K562 (cell line): Measurements from ENCODE around the gene HSBP1L1. TPM values are rescaled to one million over a fixed set of nuclear protein-coding genes. Genes with fewer than 3 reads are reported as not detected.

Experiments
- ATAC-seq: fragments of 200-7000 bp; cut with Tn5 transposase; 3 replicates; pipeline ENCODE4 v1.9.1; 2020; ENCODE audit warnings: moderate library complexity
- BruUV-seq: library from RNA; stranded (reverse); fragments of 400-500 nt; replicated peaks from 2 replicates; lab custom pipeline; 2021; lab: Mats Ljungman, UMichigan
- CTCF ChIA-PET: fragments of 300-600 bp; formaldehyde crosslinking; extraction: SDS; loops from one replicate; lab custom pipeline; 2021; ENCODE audit warnings: low intra/inter-chr PET ratio; lab: Yijun Ruan, JAX
- POLR2A ChIA-PET: fragments of 300-600, 350-650 bp; sonication (Branson Sonifier 250); formaldehyde crosslinking; extraction: SDS; loops from one replicate; lab custom pipeline; 2021; ENCODE audit warnings: antibody characterized with exemption, inconsistent platforms; lab: Yijun Ruan, JAX
- DNase-seq, 4 experiments: peaks; one replicate each; pipeline versions ENCODE4 v3.0.0 to v3.0.0-alpha.2; 2011 to 2018; ENCODE audit warnings: low spot score in 3 of 4, mixed read lengths in 3 of 4; ENCODE audit errors: extremely low read depth in 1 of 4
- FAIRE-seq: peaks from 2 replicates; lab custom pipeline; 2011; peaks lifted over from hg19 to GRCh38; lab: Jason Lieb, UNC
- H2AFZ ChIP-seq: 2 replicates; pipeline ENCODE4 v1.6.0; 2011; ENCODE audit warnings: low read depth, low read length, control low read depth, inconsistent platforms
- H3K27ac ChIP-seq: fragments of 200-600 bp; 3 replicates; pipeline ENCODE4 v1.8.0; 2011; ENCODE audit warnings: low read depth, mild to moderate bottlenecking, control low read depth, inconsistent platforms, low read length, moderate library complexity, mixed read lengths; ENCODE audit errors: extremely low read depth
- H3K27me3 ChIP-seq, 2 experiments: fragments of 300-600 bp in 1 of 2; 2 replicates in 1 of 2; 3 replicates in 1 of 2; pipeline versions ENCODE4 v1.6.0 to v1.8.0; 2011; ENCODE audit warnings: inconsistent platforms in 2 of 2, low read length in 2 of 2, mild to moderate bottlenecking in 1 of 2, mixed read lengths in 1 of 2, moderate library complexity in 1 of 2; ENCODE audit not compliant: control insufficient read depth in 2 of 2, insufficient read depth in 2 of 2
- H3K36me3 ChIP-seq: fragments of 300-600 bp; 3 replicates; pipeline ENCODE4 v1.8.0; 2011; ENCODE audit warnings: mild to moderate bottlenecking, low read length, inconsistent platforms; ENCODE audit not compliant: control insufficient read depth, insufficient read depth
- H3K4me1 ChIP-seq, 2 experiments: fragments of 200-600 bp in 1 of 2; replicated peaks in 1 of 2; 2 replicates in 1 of 2; 3 replicates in 1 of 2; pipeline versions ENCODE4 v1.5.1 to v1.8.0; 2011; ENCODE audit warnings: inconsistent platforms in 2 of 2, low read length in 2 of 2, mild to moderate bottlenecking in 1 of 2, mixed read lengths in 1 of 2, moderate library complexity in 1 of 2; ENCODE audit not compliant: control insufficient read depth in 2 of 2, insufficient read depth in 2 of 2
- H3K4me2 ChIP-seq: 2 replicates; pipeline ENCODE4 v1.6.1; 2011; ENCODE audit warnings: low read length, control low read depth, inconsistent platforms, mixed read lengths; ENCODE audit not compliant: insufficient read depth
- H3K4me3 ChIP-seq: fragments of 200-600 bp; sonication (generic), shearing (Covaris generic); 2 replicates; pipeline ENCODE4 v1.5.1; 2016; ENCODE audit warnings: control low read depth, inconsistent platforms
- H3K79me2 ChIP-seq: fragments of 200-600 bp; 3 replicates; pipeline ENCODE4 v1.8.0; 2011; ENCODE audit warnings: low read length, inconsistent platforms; ENCODE audit not compliant: control insufficient read depth, insufficient read depth
- H3K9ac ChIP-seq, 2 experiments: 2 replicates each; pipeline versions ENCODE4 v1.6.0 to v1.6.1; 2011; ENCODE audit warnings: low read depth in 2 of 2, low read length in 2 of 2, control low read depth in 1 of 2, inconsistent platforms in 1 of 2, mild to moderate bottlenecking in 1 of 2, mixed read lengths in 1 of 2; ENCODE audit not compliant: insufficient read depth in 1 of 2
- H3K9me1 ChIP-seq: one replicate; pipeline ENCODE4 v1.6.0; 2011; ENCODE audit warnings: inconsistent platforms, mild to moderate bottlenecking, low read length, moderate library complexity; ENCODE audit not compliant: control insufficient read depth, insufficient read depth
- H3K9me3 ChIP-seq: replicated peaks from 2 replicates; pipeline ENCODE4 v1.5.1; 2011; ENCODE audit warnings: low read depth, low read length, inconsistent platforms; ENCODE audit not compliant: control insufficient read depth, insufficient read depth
- H4K20me1 ChIP-seq: replicated peaks from 2 replicates; pipeline ENCODE4 v1.6.1; 2011; ENCODE audit warnings: low read length, inconsistent platforms, mixed read lengths; ENCODE audit not compliant: control insufficient read depth, insufficient read depth
- MYBL2 ChIP-seq, 2 experiments: fragments of 450-650 bp in 1 of 2; sonication (generic) in 1 of 2; formaldehyde crosslinking in 1 of 2; IDR thresholded peaks; 2 replicates each; pipeline versions ENCODE4 v1.6.1 to v1.8.1; 2017 to 2022; ENCODE audit warnings: borderline replicate concordance in 1 of 2, inconsistent platforms in 1 of 2, low read depth in 1 of 2, mild to moderate bottlenecking in 1 of 2, missing genetic modification reagents in 1 of 2, moderate library complexity in 1 of 2
- ZNF41 ChIP-seq: fragments of 250-450 bp; sonication (Bioruptor Pico); conservative IDR thresholded peaks from 2 replicates; pipeline ENCODE4 v1.4.0; 2020; ENCODE audit warnings: mild to moderate bottlenecking
- WGBS: fragments of 100-300 bp; shearing (Covaris generic); methylation state at CpG from one replicate; pipeline ENCODE4 v1.1.6; 2016; ENCODE audit warnings: low coverage, mixed read lengths; ENCODE audit not compliant: insufficient coverage; ENCODE audit errors: missing lambda C conversion rate; 5-methylcytosine and 5-hydroxymethylcytosine counted together
- in situ Hi-C: fragments of 300-500 bp; cut with MboI; formaldehyde crosslinking; loops from 4 replicates; pipeline ENCODE4 v1.15.0; 2018; ENCODE audit warnings: inconsistent platforms, mixed read lengths
- intact Hi-C: fragments of 100-400 bp; cut with micrococcal nuclease; formaldehyde crosslinking; loops from 2 replicates; pipeline ENCODE4 v1.14.2; 2022
- polyA plus RNA-seq, 8 experiments: library from polyadenylated mRNA; depleted of rRNA in 4 of 8; stranded (reverse) in 5 of 8; unstranded in 3 of 8; fragments of >200 nt; fragmentation: Nextera tagmentation in 2 of 8; fragmentation: Illumina TruSeq in 1 of 8; extraction: Ambion mirVana in 2 of 8; extraction: Trizol in 1 of 8; gene quantifications; 2 replicates each; pipeline versions ENCODE4 v1.2.1 to v1.2.3, GENCODE V29; 2011 to 2014; ENCODE audit warnings: inconsistent platforms in 1 of 8, missing spikeins in 1 of 8
- total RNA-seq, 7 experiments: library from RNA; depleted of rRNA in 6 of 7; stranded (reverse); fragments of >200 nt in 6 of 7; fragmentation: Illumina TruSeq in 2 of 7; extraction: Trizol in 2 of 7; gene quantifications; 2 replicates each; pipeline versions ENCODE4 v1.2.1 to v1.2.3, GENCODE V29; 2011 to 2021; ENCODE audit warnings: low replicate concordance in 1 of 7
- TF ChIP-seq, protein P1 (sequence below): sonication (generic); formaldehyde crosslinking; IDR thresholded peaks from 2 replicates; pipeline ENCODE4 v1.8.0; 2022; ENCODE audit warnings: mild to moderate bottlenecking, missing genetic modification reagents

The HSBP1L1 gene
- total and polyA plus RNA-seq, 9 of the 15 experiments (the other 6 are each of a cell fraction or from before 2014, with no cell fraction given): 0.24 to 0.36 TPM; not detected in 7

DNA sequence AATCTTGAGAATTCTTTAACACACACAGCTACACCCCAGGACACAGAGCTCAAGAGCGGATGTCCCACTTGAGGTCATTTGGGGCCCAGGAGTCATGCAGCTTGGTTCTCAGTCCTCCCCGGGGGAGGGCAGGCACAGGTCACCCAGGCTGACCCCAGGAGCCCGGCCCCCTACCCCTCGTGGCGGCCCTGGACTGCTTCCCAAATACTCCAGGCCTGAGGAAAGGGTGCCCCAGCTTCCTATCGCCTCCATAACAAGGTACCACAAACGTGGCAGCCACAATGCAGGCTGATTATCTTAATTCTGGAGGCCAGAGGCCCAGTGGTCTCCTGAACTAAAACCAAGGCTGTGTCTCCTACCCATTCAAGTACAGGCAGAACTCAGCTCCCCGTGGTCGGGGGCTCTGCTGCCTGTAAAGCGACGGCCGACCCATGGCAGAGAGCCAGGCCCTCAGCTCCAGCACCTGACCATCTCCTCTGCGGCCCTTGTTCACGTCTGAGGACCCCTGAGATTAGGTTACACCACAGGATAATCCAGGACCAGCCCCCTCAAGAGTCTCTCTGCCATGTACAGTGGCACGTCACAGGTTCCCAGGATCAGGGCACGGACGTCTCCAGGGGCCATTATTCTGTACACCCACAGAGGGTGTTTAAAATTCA, 23.5 kb upstream of the HSBP1L1 start:
- Histone ChIP-seq H3K9me1 (no peaks in the 10 kb centered on the region), H3K9me3 (no peaks in the 10 kb centered on the region), H3K79me2 (no peaks in the 10 kb centered on the region), H3K4me1 (peaks cover 6 to 37% of the 10 kb centered on the region in 2 experiments; a peak in 4 of 5 replicates), H3K4me3 (no peak overlapping the region), H3K36me3 (peaks cover 4% of the 10 kb centered on the region), H4K20me1 (peaks cover 16% of the 10 kb centered on the region), H2AFZ (no peak overlapping the region), H3K27ac (no peak overlapping the region), H3K9ac (no peak overlapping the region), H3K27me3 (no peaks in the 10 kb centered on the region), H3K4me2 (no peak overlapping the region)
- FAIRE-seq (no peak), DNase-seq (no peak), ATAC-seq (no peak)
- 82% methylated on average over 11 of the region's 17 CpGs for WGBS
- CTCF ChIA-PET: no interaction called here
- in situ Hi-C loops: no loop called here
- intact Hi-C loops: no loop called here
- TF ChIP-seq ZNF41 (CRISPR knock-in tag) (no peak), MYBL2 (IDR thresholded peaks at IDR 0.05; ENCODE audit: low read depth) (no peak), MYBL2 (CRISPR knock-in tag; IDR thresholded peaks at IDR 0.05; ENCODE audit: borderline replicate concordance) (no peak)
- no TSS peak for BruUV-seq
- POLR2A ChIA-PET: no interaction called here

DNA sequence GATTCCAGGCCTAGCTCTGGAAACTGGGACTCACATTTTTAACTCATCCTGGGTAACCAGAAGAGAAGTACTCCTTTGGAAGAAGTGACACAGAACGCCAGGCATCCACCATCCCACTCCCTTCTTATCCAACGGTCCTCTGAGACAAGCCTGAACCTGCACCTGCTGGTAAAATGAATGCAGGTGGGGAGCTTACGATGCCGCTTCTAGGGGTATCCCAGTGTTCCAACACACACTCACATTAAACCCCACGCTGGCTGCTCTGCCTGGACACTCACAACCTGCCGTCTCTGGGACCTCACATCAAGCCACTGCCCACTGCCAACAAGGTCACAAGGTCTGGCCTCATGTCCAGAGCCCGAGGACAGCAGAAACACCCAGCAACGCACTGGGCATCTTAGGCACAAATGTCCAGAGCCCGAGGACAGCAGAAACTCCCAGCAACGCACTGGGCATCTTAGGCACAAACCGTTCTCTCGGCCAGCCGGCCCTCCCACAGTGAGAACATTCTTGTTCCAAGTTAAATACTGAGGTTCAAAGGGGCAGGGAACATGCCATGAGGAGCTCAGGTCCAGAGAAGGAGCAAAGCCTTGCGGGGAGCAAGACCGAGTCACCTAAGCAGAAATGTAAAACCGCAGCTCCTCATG, 22.8 kb upstream of the HSBP1L1 start:
- Histone ChIP-seq H3K4me1 (peaks cover 6 to 37% of the 10 kb centered on the region in 2 experiments; a peak in 4 of 5 replicates), H3K4me2 (no peak overlapping the region)

More for the DNA sequence above, 22.8 kb upstream of the HSBP1L1 start:
- H3K79me2 ChIP-seq: no peaks in the 10 kb centered on the region
- CTCF ChIA-PET: no interaction called here
- POLR2A ChIA-PET: no interaction called here
- DNase-seq (no peak), FAIRE-seq (no peak)
- no peak overlapping the region for H3K9ac ChIP-seq
- intact Hi-C loops: no loop called here
- H3K9me3 ChIP-seq: no peaks in the 10 kb centered on the region
- in situ Hi-C loops: no loop called here
- no TSS peak for BruUV-seq
- H3K27ac ChIP-seq: no peak overlapping the region
- peaks cover 16% of the 10 kb centered on the region for H4K20me1 ChIP-seq
- peaks cover 4% of the 10 kb centered on the region for H3K36me3 ChIP-seq
- H3K9me1 ChIP-seq: no peaks in the 10 kb centered on the region
- WGBS: 94% methylated on average over 9 of the region's 16 CpGs
- TF ChIP-seq, protein P1, sequence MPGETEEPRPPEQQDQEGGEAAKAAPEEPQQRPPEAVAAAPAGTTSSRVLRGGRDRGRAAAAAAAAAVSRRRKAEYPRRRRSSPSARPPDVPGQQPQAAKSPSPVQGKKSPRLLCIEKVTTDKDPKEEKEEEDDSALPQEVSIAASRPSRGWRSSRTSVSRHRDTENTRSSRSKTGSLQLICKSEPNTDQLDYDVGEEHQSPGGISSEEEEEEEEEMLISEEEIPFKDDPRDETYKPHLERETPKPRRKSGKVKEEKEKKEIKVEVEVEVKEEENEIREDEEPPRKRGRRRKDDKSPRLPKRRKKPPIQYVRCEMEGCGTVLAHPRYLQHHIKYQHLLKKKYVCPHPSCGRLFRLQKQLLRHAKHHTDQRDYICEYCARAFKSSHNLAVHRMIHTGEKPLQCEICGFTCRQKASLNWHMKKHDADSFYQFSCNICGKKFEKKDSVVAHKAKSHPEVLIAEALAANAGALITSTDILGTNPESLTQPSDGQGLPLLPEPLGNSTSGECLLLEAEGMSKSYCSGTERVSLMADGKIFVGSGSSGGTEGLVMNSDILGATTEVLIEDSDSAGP (CRISPR knock-in tag): no peak
- TF ChIP-seq, all 486 proteins: peak for 0
- H3K27me3 ChIP-seq: no peaks in the 10 kb centered on the region
- H3K4me3 ChIP-seq: no peak overlapping the region
- no peak for ATAC-seq
- no peak overlapping the region for H2AFZ ChIP-seq
